ENCODE measurements around the gene LRRC75A.

The LRRC75A gene

GRCh38 chr17:16462070-16462864 lies 29.7 kb downstream of the LRRC75A start:
- DNase-seq (ENCODE audit: low read depth), result no peak
- no peak overlapping the region for H3K4me3 ChIP-seq (ENCODE audit: low read depth, low read length)
- no peak for TF ChIP-seq CTCF (IDR thresholded peaks at IDR 0.05; ENCODE audit: low read depth, low read length, missing control alignments)

GRCh38 chr17:16461606-16461866 lies 30.5 kb downstream of the LRRC75A start:
- DNase-seq (ENCODE audit: low read depth), result no peak
- TF ChIP-seq CTCF (IDR thresholded peaks at IDR 0.05; ENCODE audit: low read depth, low read length, missing control alignments), result no peak
- no peak overlapping the region for H3K4me3 ChIP-seq (ENCODE audit: low read depth, low read length)

- no peak for DNase-seq (ENCODE audit: low read depth)
- no peak for TF ChIP-seq CTCF (IDR thresholded peaks at IDR 0.05; ENCODE audit: low read depth, low read length, missing control alignments)
- H3K4me3 ChIP-seq (ENCODE audit: low read depth, low read length), result no peak overlapping the region
Measured at GRCh38 chr17:16460796-16461605, 31.0 kb downstream of the LRRC75A start.

- no peak for DNase-seq (ENCODE audit: low read depth)
- no peak for TF ChIP-seq CTCF (IDR thresholded peaks at IDR 0.05; ENCODE audit: low read depth, low read length, missing control alignments)
- H3K4me3 ChIP-seq (ENCODE audit: low read depth, low read length), result no peak overlapping the region
Measured at GRCh38 chr17:16459855-16460550, 32.0 kb downstream of the LRRC75A start.

- no peak for TF ChIP-seq CTCF (IDR thresholded peaks at IDR 0.05; ENCODE audit: low read depth, low read length, missing control alignments)
- DNase-seq (ENCODE audit: low read depth), result no peak
- no peak overlapping the region for H3K4me3 ChIP-seq (ENCODE audit: low read depth, low read length)
Measured at GRCh38 chr17:16459271-16459670, 32.7 kb downstream of the LRRC75A start.

GRCh38 chr17:16456742-16457316 lies 35.2 kb downstream of the LRRC75A start:
- TF ChIP-seq CTCF (IDR thresholded peaks at IDR 0.05; ENCODE audit: low read depth, low read length, missing control alignments), result no peak
- H3K4me3 ChIP-seq (ENCODE audit: low read depth, low read length), result no peak overlapping the region
- no peak for DNase-seq (ENCODE audit: low read depth)

Measured in GM12864 (cell line).